Immature natural killer cell (primary cell): ENCODE results near the gene RUNX1. TPM values are rescaled to one million over a fixed set of nuclear protein-coding genes. Genes with fewer than 3 reads are reported as not detected.
A peak's percentile ranks its signal among the peaks of the same experiment; 100 is the strongest.

Source experiments
- DNase-seq, 3 donors: peaks; one replicate each; pipeline ENCODE4 v3.0.0; 2022; ENCODE audit warnings: mixed read lengths in 1 of 3
- H3K27ac Mint-ChIP-seq, 6 donors: one replicate each; pipeline ENCODE4 v1.8.0; 2020; ENCODE audit warnings: mixed read lengths in 6 of 6, mild to moderate bottlenecking in 5 of 6, inconsistent platforms in 4 of 6, moderate library complexity in 3 of 6
- H3K27me3 Mint-ChIP-seq, 3 donors: one replicate each; pipeline ENCODE4 v1.8.0; 2020 to 2021; ENCODE audit warnings: low read depth in 3 of 3, mild to moderate bottlenecking in 3 of 3, mixed read lengths in 3 of 3, moderate library complexity in 3 of 3, inconsistent platforms in 1 of 3
- H3K36me3 Mint-ChIP-seq, 3 donors: one replicate each; pipeline ENCODE4 v1.8.0; 2020; ENCODE audit warnings: mixed read lengths in 3 of 3, inconsistent platforms in 2 of 3, mild to moderate bottlenecking in 2 of 3
- H3K4me1 Mint-ChIP-seq, 2 donors: one replicate each; pipeline ENCODE4 v1.8.0; 2020; ENCODE audit warnings: inconsistent platforms in 2 of 2, mild to moderate bottlenecking in 2 of 2, mixed read lengths in 2 of 2, moderate library complexity in 1 of 2
- H3K4me3 Mint-ChIP-seq, 5 donors: one replicate each; pipeline ENCODE4 v1.8.0; 2020; ENCODE audit warnings: mild to moderate bottlenecking in 5 of 5, mixed read lengths in 5 of 5, inconsistent platforms in 3 of 5, moderate library complexity in 3 of 5
- H3K9me3 Mint-ChIP-seq, 6 donors: one replicate each; pipeline ENCODE4 v1.8.0; 2020; ENCODE audit warnings: mild to moderate bottlenecking in 6 of 6, mixed read lengths in 6 of 6, inconsistent platforms in 4 of 6, moderate library complexity in 3 of 6
- polyA plus RNA-seq, 3 donors: library from polyadenylated mRNA; unstranded; fragments of 300-500 nt; fragmentation: Illumina TruSeq; gene quantifications; one replicate each; pipeline ENCODE4 v1.2.3, GENCODE V29; 2021

RUNX1 gene
- polyA plus RNA-seq, 3 donors from 2014 or later: 6.2 to 25.2 (median 10.6) TPM

GRCh38 chr21:34912022-34912945, 136.8 kb downstream of the RUNX1 start:
- Mint-ChIP-seq H3K4me1 (peaks cover 69 to 89% of the 10 kb centered on the region in 2 donors), H3K27ac (peak overlapping the region in 1 of 6 donors; percentile 21), H3K4me3 (peak overlapping the region in 2 of 5 donors; percentile 10 to 39), H3K36me3 (peaks cover 0 to 8% (median 7%) of the 10 kb centered on the region in 3 donors), H3K9me3 (no peaks in the 10 kb centered on the region), H3K27me3 (peaks cover 0 to 9% (median 2%) of the 10 kb centered on the region in 3 donors)
- DNase-seq: no peak

- Mint-ChIP-seq H3K4me3 (no peak overlapping the region), H3K9me3 (no peaks in the 10 kb centered on the region), H3K4me1 (peaks cover 65 to 91% of the 10 kb centered on the region in 2 donors), H3K27me3 (peaks cover 0 to 6% (median 0%) of the 10 kb centered on the region in 3 donors), H3K27ac (peak overlapping the region in 3 of 6 donors; percentile 21 to 63 (median 41)), H3K36me3 (peaks cover 0 to 6% (median 5%) of the 10 kb centered on the region in 3 donors)
- no peak for DNase-seq
Measured at GRCh38 chr21:34911360-34911759, 137.7 kb downstream of the RUNX1 start.

- H3K4me3 Mint-ChIP-seq: no peak overlapping the region
- peaks cover 0 to 6% (median 0%) of the 10 kb centered on the region in 3 donors for H3K27me3 Mint-ChIP-seq
- no peaks in the 10 kb centered on the region for H3K9me3 Mint-ChIP-seq
- peaks cover 63 to 94% of the 10 kb centered on the region in 2 donors for H3K4me1 Mint-ChIP-seq
- no peak for DNase-seq
- peak overlapping the region in 1 of 6 donors; percentile 22 for H3K27ac Mint-ChIP-seq
- H3K36me3 Mint-ChIP-seq: peaks cover 0 to 5% (median 4%) of the 10 kb centered on the region in 3 donors
Measured at GRCh38 chr21:34910396-34910795, 138.7 kb downstream of the RUNX1 start.

- H3K36me3 Mint-ChIP-seq: peaks cover 0 to 4% (median under 1%) of the 10 kb centered on the region in 3 donors
- H3K9me3 Mint-ChIP-seq: no peaks in the 10 kb centered on the region
- H3K4me3 Mint-ChIP-seq: no peak overlapping the region
- peaks cover 0 to 6% (median 0%) of the 10 kb centered on the region in 3 donors for H3K27me3 Mint-ChIP-seq
- peaks cover 58 to 94% of the 10 kb centered on the region in 2 donors for H3K4me1 Mint-ChIP-seq
- peak overlapping the region; percentile 0 to 69 (median 12) for H3K27ac Mint-ChIP-seq
- DNase-seq: no peak
Measured at GRCh38 chr21:34909492-34910292, 139.4 kb downstream of the RUNX1 start.

GRCh38 chr21:34908419-34909055, 140.6 kb downstream of the RUNX1 start:
- H3K4me1 Mint-ChIP-seq: peaks cover 54 to 86% of the 10 kb centered on the region in 2 donors
- peaks cover 0 to 6% (median 0%) of the 10 kb centered on the region in 3 donors for H3K27me3 Mint-ChIP-seq
- no peaks in the 10 kb centered on the region for H3K9me3 Mint-ChIP-seq
- DNase-seq: peak in 2 of 3 donors; percentile 14 to 23
- H3K4me3 Mint-ChIP-seq: peak overlapping the region in 3 of 5 donors; percentile 14 to 57 (median 36)
- no peaks in the 10 kb centered on the region for H3K36me3 Mint-ChIP-seq
- H3K27ac Mint-ChIP-seq: peak overlapping the region in 5 of 6 donors; percentile 6 to 53 (median 38)

- H3K9me3 Mint-ChIP-seq: no peaks in the 10 kb centered on the region
- peak overlapping the region in 4 of 6 donors; percentile 6 to 48 (median 30) for H3K27ac Mint-ChIP-seq
- DNase-seq: no peak
- no peaks in the 10 kb centered on the region for H3K36me3 Mint-ChIP-seq
- peaks cover 51 to 78% of the 10 kb centered on the region in 2 donors for H3K4me1 Mint-ChIP-seq
- peak overlapping the region in 4 of 5 donors; percentile 7 to 57 (median 25) for H3K4me3 Mint-ChIP-seq
- H3K27me3 Mint-ChIP-seq: peaks cover 0 to 6% (median 0%) of the 10 kb centered on the region in 3 donors
Measured at GRCh38 chr21:34907461-34908418, 141.4 kb downstream of the RUNX1 start.

GRCh38 chr21:34906401-34906800, 142.7 kb downstream of the RUNX1 start:
- Mint-ChIP-seq H3K27ac (peak overlapping the region in 1 of 6 donors; percentile 59), H3K4me1 (peaks cover 39 to 65% of the 10 kb centered on the region in 2 donors), H3K36me3 (no peaks in the 10 kb centered on the region), H3K4me3 (no peak overlapping the region), H3K9me3 (no peaks in the 10 kb centered on the region), H3K27me3 (peaks cover 0 to 6% (median 0%) of the 10 kb centered on the region in 3 donors)
- DNase-seq: no peak

- peaks cover 0 to 4% (median 0%) of the 10 kb centered on the region in 3 donors for H3K36me3 Mint-ChIP-seq
- peaks cover 0 to 2% (median 0%) of the 10 kb centered on the region in 3 donors for H3K27me3 Mint-ChIP-seq
- no peaks in the 10 kb centered on the region for H3K9me3 Mint-ChIP-seq
- H3K4me3 Mint-ChIP-seq: no peak overlapping the region
- H3K27ac Mint-ChIP-seq: no peak overlapping the region
- H3K4me1 Mint-ChIP-seq: peaks cover 35 to 61% of the 10 kb centered on the region in 2 donors
- DNase-seq: no peak
Measured at GRCh38 chr21:34905218-34905537, 143.9 kb downstream of the RUNX1 start.

- DNase-seq: no peak
- peaks cover 0 to under 1% (median 0%) of the 10 kb centered on the region in 3 donors for H3K27me3 Mint-ChIP-seq
- no peak overlapping the region for H3K4me3 Mint-ChIP-seq
- no peaks in the 10 kb centered on the region for H3K9me3 Mint-ChIP-seq
- peaks cover 0 to 4% (median 0%) of the 10 kb centered on the region in 3 donors for H3K36me3 Mint-ChIP-seq
- no peak overlapping the region for H3K27ac Mint-ChIP-seq
- H3K4me1 Mint-ChIP-seq: peaks cover 31 to 58% of the 10 kb centered on the region in 2 donors
Measured at GRCh38 chr21:34904526-34905217, 144.4 kb downstream of the RUNX1 start.

- Mint-ChIP-seq H3K27me3 (peaks cover 0 to 2% (median 0%) of the 10 kb centered on the region in 3 donors), H3K36me3 (peaks cover 0 to 4% (median 4%) of the 10 kb centered on the region in 3 donors), H3K4me3 (no peak overlapping the region), H3K9me3 (peaks cover 0 to 5% (median 0%) of the 10 kb centered on the region in 6 donors), H3K27ac (peak overlapping the region in 1 of 6 donors; percentile 42), H3K4me1 (peaks cover 14 to 20% of the 10 kb centered on the region in 2 donors)
- DNase-seq: no peak
Measured at GRCh38 chr21:34900376-34900775, 148.7 kb downstream of the RUNX1 start.

GRCh38 chr21:34899760-34900159, 149.3 kb downstream of the RUNX1 start:
- peaks cover 14% of the 10 kb centered on the region in 2 donors for H3K4me1 Mint-ChIP-seq
- peaks cover 0 to 4% (median 4%) of the 10 kb centered on the region in 3 donors for H3K36me3 Mint-ChIP-seq
- no peak overlapping the region for H3K4me3 Mint-ChIP-seq
- H3K27ac Mint-ChIP-seq: no peak overlapping the region
- no peak for DNase-seq
- H3K9me3 Mint-ChIP-seq: peaks cover 0 to 5% (median 0%) of the 10 kb centered on the region in 6 donors
- H3K27me3 Mint-ChIP-seq: peaks cover 0 to 2% (median 0%) of the 10 kb centered on the region in 3 donors

- Mint-ChIP-seq H3K27ac (no peak overlapping the region), H3K4me3 (no peak overlapping the region), H3K36me3 (peaks cover 0 to 4% (median 4%) of the 10 kb centered on the region in 3 donors), H3K4me1 (peaks cover 14% of the 10 kb centered on the region in 2 donors), H3K9me3 (peaks cover 0 to 5% (median 0%) of the 10 kb centered on the region in 6 donors), H3K27me3 (peaks cover 0 to 2% (median 2%) of the 10 kb centered on the region in 3 donors)
- no peak for DNase-seq
Measured at GRCh38 chr21:34899302-34899701, 149.8 kb downstream of the RUNX1 start.
